Measurements from ENCODE around the gene COMTD1. TPM values are rescaled to one million over a fixed set of nuclear protein-coding genes. Genes with fewer than 3 reads are reported as not detected.
A peak's percentile ranks its signal among the peaks of the same experiment; 100 is the strongest.

Gene COMTD1
- total and polyA plus RNA-seq, 2 of the 13 experiments (the other 11 are each of a cell fraction or from before 2014, with no cell fraction given): 11.8 to 18.4 TPM

- TF ChIP-seq ZNF629 (CRISPR knock-in tag; conservative IDR thresholded peaks at IDR 0.05) (0 out of 2 replicates have a peak, but pooled peaks have one; percentile 17), MTF1 (CRISPR knock-in tag; IDR thresholded peaks at IDR 0.05) (peak; percentile 87; the same call in 1 of the 2 replicates), CREM (IDR thresholded peaks at IDR 0.05) (0 out of 2 replicates have a peak, but pooled peaks have one; percentile 23), CREM (CRISPR knock-in tag; IDR thresholded peaks at IDR 0.05) (no peak), FOXM1 (CRISPR knock-in tag; IDR thresholded peaks at IDR 0.05) (no peak), ZNF574 (CRISPR knock-in tag; IDR thresholded peaks at IDR 0.05) (0 out of 2 replicates have a peak, but pooled peaks have one; percentile 14), ZMYM3 (CRISPR knock-in tag; IDR thresholded peaks at IDR 0.05) (peak; percentile 95), ZNF777 (CRISPR knock-in tag; IDR thresholded peaks at IDR 0.05) (peak; percentile 54), ZNF121 (CRISPR knock-in tag; IDR thresholded peaks at IDR 0.05) (peak; percentile 82), ZNF101 (CRISPR knock-in tag; IDR thresholded peaks at IDR 0.05; ENCODE audit: borderline replicate concordance, low read depth) (no peak), HOXA3 (CRISPR knock-in tag; IDR thresholded peaks at IDR 0.05) (peak; percentile 25; the same call in 1 of the 2 replicates), ZNF704 (CRISPR knock-in tag; IDR thresholded peaks at IDR 0.05; ENCODE audit: borderline replicate concordance) (no peak), ARID5B (CRISPR knock-in tag; IDR thresholded peaks at IDR 0.05) (peak; percentile 48; the same call in 1 of the 2 replicates), PATZ1 (CRISPR knock-in tag; IDR thresholded peaks at IDR 0.05) (peak; percentile 91), ZBTB7B (CRISPR knock-in tag; IDR thresholded peaks at IDR 0.05) (peak; percentile 76; the same call in 1 of the 2 replicates), LCORL (IDR thresholded peaks at IDR 0.05) (no peak), LCORL (CRISPR knock-in tag; IDR thresholded peaks at IDR 0.05) (peak; percentile 21; the same call in 1 of the 2 replicates), MEIS1 (CRISPR knock-in tag; IDR thresholded peaks at IDR 0.05; ENCODE audit: borderline replicate concordance) (peak; percentile 33; the same call in 1 of the 2 replicates), REPIN1 (CRISPR knock-in tag; IDR thresholded peaks at IDR 0.05; ENCODE audit: borderline replicate concordance, low read depth) (peak; percentile 29; the same call in 1 of the 2 replicates)
These were observed 26.3 kb upstream of the COMTD1 start (continued) for GRCh38 chr10:75261813-75262705.
